Astrocyte (in vitro differentiated cells and primary cell): ENCODE measurements around the gene ZNF274. TPM values are rescaled to one million over a fixed set of nuclear protein-coding genes. Genes with fewer than 3 reads are reported as not detected.

ENCODE experiments used
- DNase-seq: peaks from one replicate; pipeline ENCODE4 v3.0.0-alpha.2; 2010; ENCODE audit warnings: low read depth
- FAIRE-seq: peaks from 2 replicates; lab custom pipeline; 2011; peaks lifted over from hg19 to GRCh38; lab: Jason Lieb, UNC
- H2AFZ ChIP-seq: 2 replicates; pipeline ENCODE4 v1.6.0; 2012; ENCODE audit warnings: low read depth, low read length, inconsistent platforms
- H3K27ac ChIP-seq: 2 replicates; pipeline ENCODE4 v1.5.1; 2011; ENCODE audit warnings: low read depth, low read length, inconsistent platforms
- H3K27me3 ChIP-seq: 2 replicates; pipeline ENCODE4 v1.6.0; 2011; ENCODE audit warnings: low read length, inconsistent platforms; ENCODE audit not compliant: insufficient read depth
- H3K36me3 ChIP-seq: 2 replicates; pipeline ENCODE4 v1.5.1; 2011; ENCODE audit warnings: low read length, inconsistent platforms; ENCODE audit not compliant: insufficient read depth
- H3K4me1 ChIP-seq: 2 replicates; pipeline ENCODE4 v1.5.1; 2011; ENCODE audit warnings: low read length, inconsistent platforms; ENCODE audit not compliant: insufficient read depth
- H3K4me2 ChIP-seq: 2 replicates; pipeline ENCODE4 v1.6.0; 2012; ENCODE audit warnings: low read length, inconsistent platforms
- H3K4me3 ChIP-seq: 2 replicates; pipeline ENCODE4 v1.5.1; 2011; ENCODE audit warnings: low read depth, mild to moderate bottlenecking, low read length, inconsistent platforms; ENCODE audit not compliant: insufficient read depth
- H3K79me2 ChIP-seq: 2 replicates; pipeline ENCODE4 v1.6.0; 2012; ENCODE audit warnings: mild to moderate bottlenecking, low read length, inconsistent platforms; ENCODE audit not compliant: insufficient read depth
- H3K9ac ChIP-seq: 2 replicates; pipeline ENCODE4 v1.6.0; 2012; ENCODE audit warnings: mild to moderate bottlenecking, low read length, inconsistent platforms
- H3K9me3 ChIP-seq: 2 replicates; pipeline ENCODE4 v1.5.1; 2012; ENCODE audit warnings: low read depth, mild to moderate bottlenecking, low read length, inconsistent platforms; ENCODE audit not compliant: insufficient read depth
- H4K20me1 ChIP-seq: 2 replicates; pipeline ENCODE4 v1.6.0; 2012; ENCODE audit warnings: low read length, inconsistent platforms; ENCODE audit not compliant: insufficient read depth
- H3K27ac Mint-ChIP-seq: one replicate; pipeline ENCODE4 v1.8.0; 2021; ENCODE audit warnings: mild to moderate bottlenecking, mixed read lengths; ENCODE audit not compliant: unreplicated experiment
- H3K27me3 Mint-ChIP-seq: one replicate; pipeline ENCODE4 v1.8.0; 2021; ENCODE audit warnings: low read depth, mixed read lengths; ENCODE audit not compliant: unreplicated experiment
- H3K36me3 Mint-ChIP-seq: one replicate; pipeline ENCODE4 v1.8.0; 2021; ENCODE audit warnings: low read depth, mixed read lengths; ENCODE audit not compliant: unreplicated experiment
- H3K4me1 Mint-ChIP-seq: one replicate; pipeline ENCODE4 v1.8.0; 2021; ENCODE audit warnings: low read depth, mixed read lengths; ENCODE audit not compliant: unreplicated experiment
- H3K4me3 Mint-ChIP-seq: one replicate; pipeline ENCODE4 v1.8.0; 2021; ENCODE audit warnings: mild to moderate bottlenecking, moderate library complexity, mixed read lengths; ENCODE audit not compliant: unreplicated experiment
- H3K9me3 Mint-ChIP-seq: one replicate; pipeline ENCODE4 v1.8.0; 2021; ENCODE audit warnings: mild to moderate bottlenecking, mixed read lengths; ENCODE audit not compliant: unreplicated experiment
- EZH2 ChIP-seq: IDR thresholded peaks from 2 replicates; pipeline ENCODE4 v1.6.1; 2012; ENCODE audit warnings: mild to moderate bottlenecking, low read length, inconsistent platforms; ENCODE audit not compliant: insufficient read depth
- total RNA-seq: library from RNA; stranded (reverse); gene quantifications from 2 replicates; pipeline ENCODE4 v1.2.1, GENCODE V29; 2021
- TF ChIP-seq, protein P1 (sequence below): IDR thresholded peaks from 2 replicates; pipeline ENCODE4 v1.5.1; 2011; ENCODE audit warnings: low read depth, mild to moderate bottlenecking, inconsistent platforms, low read length, moderate library complexity; ENCODE audit not compliant: insufficient read depth

ZNF274 gene
- total RNA-seq, 1 donor from 2014 or later, result 38.5 TPM

DNA sequence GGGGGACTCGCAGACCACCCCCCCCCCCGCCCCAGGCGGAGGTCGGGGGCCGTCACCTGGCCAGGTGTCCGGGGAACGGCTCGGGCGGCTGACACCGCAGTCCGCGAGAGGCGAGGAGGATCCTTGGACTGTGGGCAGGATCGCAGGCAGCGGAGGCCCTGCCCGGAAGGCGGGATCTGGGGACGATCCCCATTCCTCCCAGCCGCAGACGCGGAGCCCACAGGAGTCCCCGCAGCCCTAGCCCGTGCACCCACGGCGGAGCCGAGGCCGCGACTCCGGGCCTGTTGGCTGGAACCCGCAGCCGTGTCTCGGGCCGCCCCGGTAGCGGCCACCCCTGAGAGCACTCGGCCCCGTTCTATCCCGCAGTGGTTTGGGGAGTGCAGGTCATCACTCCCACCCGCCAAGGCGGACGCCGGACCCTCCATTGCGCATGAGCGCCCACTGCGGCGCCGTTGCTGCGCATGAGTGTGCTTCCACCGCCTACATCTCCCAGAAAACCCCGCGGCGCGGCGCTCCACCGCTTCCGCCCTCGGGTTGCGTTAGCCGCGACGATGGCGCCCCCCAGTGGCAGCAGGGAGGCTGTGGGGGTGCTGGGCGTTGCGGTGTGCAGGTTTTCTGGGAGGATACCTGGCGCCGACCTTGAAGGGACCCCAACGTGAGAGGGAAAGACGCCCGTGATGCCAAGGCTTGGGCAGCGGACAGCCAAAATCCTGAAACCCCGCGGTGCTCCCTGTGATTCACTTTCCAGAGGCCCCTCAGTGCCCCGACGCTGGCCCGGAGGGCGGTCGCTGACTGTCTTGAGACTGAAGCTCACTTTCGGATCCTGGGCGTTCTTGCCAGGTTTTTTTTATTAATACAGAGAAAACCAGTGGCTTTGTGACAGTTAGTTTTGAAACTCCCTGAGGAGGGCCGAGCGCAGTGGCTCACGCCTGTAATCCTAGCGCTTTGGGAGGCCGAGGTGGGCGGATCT is 27.9 kb upstream of the ZNF274 start:
- Histone ChIP-seq H3K36me3 (no peaks in the 10 kb centered on the region), H3K9me3 (peaks cover 5% of the 10 kb centered on the region), H4K20me1 (no peaks in the 10 kb centered on the region), H3K27me3 (no peaks in the 10 kb centered on the region), H3K27ac (peak overlapping the region; percentile 65), H3K4me2 (peak overlapping the region; percentile 91), H3K4me3 (peak overlapping the region; percentile 89), H3K79me2 (peaks cover 7% of the 10 kb centered on the region), H3K4me1 (peaks cover 3% of the 10 kb centered on the region), H3K9ac (peak overlapping the region; percentile 83), H2AFZ (peak overlapping the region; percentile 93)
- no peak for FAIRE-seq
- Mint-ChIP-seq H3K36me3 (peaks cover 7% of the 10 kb centered on the region), H3K9me3 (peaks cover 39% of the 10 kb centered on the region), H3K4me3 (peak overlapping the region; percentile 95), H3K4me1 (peaks cover 2% of the 10 kb centered on the region), H3K27me3 (no peaks in the 10 kb centered on the region), H3K27ac (peak overlapping the region; percentile 94)
- DNase-seq, result peak; percentile 86
- TF ChIP-seq, protein P1, sequence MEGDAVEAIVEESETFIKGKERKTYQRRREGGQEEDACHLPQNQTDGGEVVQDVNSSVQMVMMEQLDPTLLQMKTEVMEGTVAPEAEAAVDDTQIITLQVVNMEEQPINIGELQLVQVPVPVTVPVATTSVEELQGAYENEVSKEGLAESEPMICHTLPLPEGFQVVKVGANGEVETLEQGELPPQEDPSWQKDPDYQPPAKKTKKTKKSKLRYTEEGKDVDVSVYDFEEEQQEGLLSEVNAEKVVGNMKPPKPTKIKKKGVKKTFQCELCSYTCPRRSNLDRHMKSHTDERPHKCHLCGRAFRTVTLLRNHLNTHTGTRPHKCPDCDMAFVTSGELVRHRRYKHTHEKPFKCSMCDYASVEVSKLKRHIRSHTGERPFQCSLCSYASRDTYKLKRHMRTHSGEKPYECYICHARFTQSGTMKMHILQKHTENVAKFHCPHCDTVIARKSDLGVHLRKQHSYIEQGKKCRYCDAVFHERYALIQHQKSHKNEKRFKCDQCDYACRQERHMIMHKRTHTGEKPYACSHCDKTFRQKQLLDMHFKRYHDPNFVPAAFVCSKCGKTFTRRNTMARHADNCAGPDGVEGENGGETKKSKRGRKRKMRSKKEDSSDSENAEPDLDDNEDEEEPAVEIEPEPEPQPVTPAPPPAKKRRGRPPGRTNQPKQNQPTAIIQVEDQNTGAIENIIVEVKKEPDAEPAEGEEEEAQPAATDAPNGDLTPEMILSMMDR, result peak; percentile 72
- no peak for TF ChIP-seq EZH2

DNA sequence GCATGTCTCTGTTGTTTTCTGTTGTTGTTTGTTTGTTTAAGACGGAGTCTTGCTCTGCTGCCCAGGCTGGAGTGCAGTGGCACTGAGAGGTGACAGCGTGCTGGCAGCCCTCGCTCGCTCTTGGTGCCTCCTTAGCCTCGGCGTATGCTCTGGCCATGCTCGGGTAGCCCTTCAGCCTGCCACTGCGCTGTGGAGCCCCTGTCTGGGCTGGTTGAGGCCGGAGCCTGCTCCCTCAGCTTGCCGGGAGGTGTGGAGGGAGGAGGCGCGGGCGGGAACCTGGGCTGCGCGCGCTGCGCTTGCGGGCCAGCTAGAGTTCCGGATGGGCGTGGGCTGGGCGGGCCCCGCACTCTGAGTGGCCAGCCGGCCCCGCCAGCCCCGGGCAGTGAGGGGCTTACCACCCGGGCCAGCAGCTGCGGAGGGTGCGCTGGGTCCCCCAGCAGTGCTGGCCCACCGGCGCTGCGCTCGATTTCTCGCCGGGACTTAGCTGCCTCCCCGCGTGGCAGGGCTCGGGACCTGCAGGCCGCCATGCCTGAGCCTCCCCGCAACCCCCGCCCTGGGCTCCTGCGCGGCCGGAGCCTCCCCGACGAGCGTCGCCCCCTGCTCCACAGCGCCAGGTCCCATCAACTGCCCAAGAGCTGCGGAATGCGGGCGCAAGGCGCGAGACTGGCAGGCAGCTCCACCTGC is 25.7 kb upstream of the ZNF274 start:
- H3K27me3 Mint-ChIP-seq, result no peaks in the 10 kb centered on the region
- H3K4me2 ChIP-seq, result no peak overlapping the region
- FAIRE-seq, result no peak
- no peak overlapping the region for H3K27ac ChIP-seq
- no peak overlapping the region for H3K27ac Mint-ChIP-seq
- H2AFZ ChIP-seq, result no peak overlapping the region
- no peaks in the 10 kb centered on the region for H3K4me1 ChIP-seq
- H3K4me3 ChIP-seq, result no peak overlapping the region
- H3K4me1 Mint-ChIP-seq, result peaks cover 2% of the 10 kb centered on the region
- H3K4me3 Mint-ChIP-seq, result peak overlapping the region; percentile 34
- no peak overlapping the region for H3K9ac ChIP-seq
- TF ChIP-seq EZH2, result no peak
- TF ChIP-seq, protein P1, result no peak
- no peaks in the 10 kb centered on the region for H3K36me3 ChIP-seq
- DNase-seq, result no peak
- no peaks in the 10 kb centered on the region for H3K79me2 ChIP-seq
- H3K27me3 ChIP-seq, result no peaks in the 10 kb centered on the region
- peaks cover 36% of the 10 kb centered on the region for H3K9me3 Mint-ChIP-seq
- peaks cover 2% of the 10 kb centered on the region for H3K36me3 Mint-ChIP-seq
- no peaks in the 10 kb centered on the region for H4K20me1 ChIP-seq
- H3K9me3 ChIP-seq, result peaks cover 7% of the 10 kb centered on the region
